ENCODE data around the gene CEP120.

CEP120 gene

GRCh38 chr5:123299136-123299535, 124.1 kb downstream of the CEP120 start:
- DNase-seq (ENCODE audit: low spot score): no peak

GRCh38 chr5:123298335-123299030, 124.7 kb downstream of the CEP120 start:
- DNase-seq (ENCODE audit: low spot score): no peak

GRCh38 chr5:123297866-123298265, 125.3 kb downstream of the CEP120 start:
- no peak for DNase-seq (ENCODE audit: low spot score)

GRCh38 chr5:123297198-123297831, 125.9 kb downstream of the CEP120 start:
- no peak for DNase-seq (ENCODE audit: low spot score)

Data from CD4-positive, alpha-beta T cell treated with Interleukin-6 at 100 ng/mL for 8 hours (primary cell).